GM18517 (cell line): ENCODE results near the gene CACNB2.

Source experiments
- ATAC-seq: cut with Tn5 transposase; IDR thresholded peaks from one replicate; pipeline ENCODE4 v1.9.1; 2021; ENCODE audit warnings: mild to moderate bottlenecking, moderate library complexity; ENCODE audit not compliant: unreplicated experiment

The CACNB2 gene

GRCh38 chr10:18328941-18329340 lies 188.7 kb downstream of the CACNB2 start:
- no peak for ATAC-seq

- ATAC-seq: no peak
Measured at GRCh38 chr10:18332048-18332447, 191.8 kb downstream of the CACNB2 start.

- no peak for ATAC-seq
Measured at GRCh38 chr10:18332484-18332883, 192.3 kb downstream of the CACNB2 start.

DNA sequence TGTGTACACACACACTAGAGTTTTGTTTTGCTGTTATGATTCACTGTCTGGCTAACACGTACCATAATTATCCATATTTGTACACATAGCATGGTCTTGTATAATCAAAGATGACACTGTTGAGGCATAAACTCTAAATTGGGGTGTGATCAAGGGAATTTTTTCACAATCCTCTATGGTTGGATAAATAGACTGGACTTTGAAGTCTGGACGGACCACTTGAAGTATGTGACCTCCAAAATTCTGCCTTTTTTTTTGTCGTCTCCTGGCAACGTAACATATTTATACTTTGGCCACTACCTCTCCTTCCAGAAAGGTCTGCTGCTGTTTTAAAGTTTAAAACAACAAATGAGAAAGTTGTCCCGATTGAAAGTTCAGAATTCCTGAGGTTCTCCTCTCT lies 193.4 kb downstream of the CACNB2 start:
- no peak for ATAC-seq

GRCh38 chr10:18334116-18334867 lies 194.1 kb downstream of the CACNB2 start:
- no peak for ATAC-seq

DNA sequence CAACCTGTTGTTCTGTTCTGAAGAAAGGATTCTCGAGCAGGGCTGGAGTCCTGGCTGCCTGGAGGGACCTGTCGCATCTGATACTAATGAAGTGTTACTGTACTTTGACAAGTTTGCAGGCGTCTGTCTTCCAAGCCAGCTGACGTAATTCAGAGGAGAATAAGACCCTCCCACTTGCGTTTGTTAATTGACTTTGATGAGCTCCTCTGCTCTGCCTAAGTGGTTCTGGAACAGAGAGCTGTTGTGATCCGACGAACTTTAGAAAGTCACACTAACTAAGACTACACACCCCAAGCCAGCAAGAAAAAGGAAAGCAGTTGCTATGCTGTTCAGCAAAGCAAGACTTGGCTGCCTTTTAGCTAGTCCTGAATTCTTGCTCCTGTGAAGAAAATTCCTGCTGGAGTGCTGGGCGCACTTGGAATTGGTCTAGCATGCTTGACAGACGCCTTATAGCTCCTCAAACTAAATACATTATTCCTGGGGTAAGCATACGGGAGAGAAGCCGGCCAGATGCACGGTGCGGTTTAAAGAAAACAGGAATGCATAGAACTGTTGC lies 200.3 kb downstream of the CACNB2 start:
- ATAC-seq: no peak

- no peak for ATAC-seq
Measured at GRCh38 chr10:18341055-18341454, 200.8 kb downstream of the CACNB2 start.

- no peak for ATAC-seq
Measured at GRCh38 chr10:18343573-18343972, 203.3 kb downstream of the CACNB2 start.

DNA sequence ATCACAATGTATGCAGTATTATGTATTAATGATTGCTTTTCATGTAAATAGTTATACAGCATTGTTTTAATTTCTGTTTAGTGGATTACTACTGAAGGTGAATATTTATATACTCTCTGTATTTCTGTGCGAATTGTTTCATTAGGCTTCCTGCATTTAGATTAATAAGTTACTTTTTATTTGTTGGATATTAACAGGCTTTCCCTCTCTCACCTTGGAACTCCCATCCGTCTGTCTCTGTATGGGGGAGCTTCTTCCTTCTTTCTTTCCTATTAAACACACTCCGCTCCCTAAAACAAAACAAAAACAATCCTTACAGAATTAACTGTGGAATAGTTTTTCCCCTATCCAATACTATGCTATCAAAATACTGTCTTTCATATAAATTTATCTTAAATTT lies 205.1 kb downstream of the CACNB2 start:
- ATAC-seq: no peak

- no peak for ATAC-seq
Measured at GRCh38 chr10:18350340-18350739, 210.1 kb downstream of the CACNB2 start.

GRCh38 chr10:18351421-18351820 lies 211.2 kb downstream of the CACNB2 start:
- no peak for ATAC-seq

- ATAC-seq: no peak
Measured at GRCh38 chr10:18352175-18352574, 212.0 kb downstream of the CACNB2 start.

DNA sequence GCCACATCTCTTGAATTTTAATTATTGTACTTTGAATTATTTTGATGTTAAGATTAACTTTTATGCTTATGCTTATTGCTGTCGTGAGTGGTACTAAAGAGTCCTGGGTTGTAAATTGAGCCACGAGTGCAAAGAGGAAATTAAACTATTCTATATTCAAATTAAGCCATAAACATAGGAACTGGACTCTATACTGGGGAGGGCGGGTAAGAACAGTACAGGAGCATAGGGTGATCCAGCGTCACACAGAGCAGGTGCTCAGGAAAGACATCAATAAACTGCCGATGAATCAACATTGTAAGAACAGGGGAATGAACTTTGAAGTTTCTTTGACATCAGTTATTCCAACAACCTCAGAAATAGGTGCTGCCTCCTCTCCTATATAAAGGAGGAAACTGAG lies 219.6 kb downstream of the CACNB2 start:
- no peak for ATAC-seq

GRCh38 chr10:18362892-18363291 lies 222.7 kb downstream of the CACNB2 start:
- ATAC-seq: no peak

GRCh38 chr10:18364987-18365775 lies 225.0 kb downstream of the CACNB2 start:
- ATAC-seq: peak; percentile 57

DNA sequence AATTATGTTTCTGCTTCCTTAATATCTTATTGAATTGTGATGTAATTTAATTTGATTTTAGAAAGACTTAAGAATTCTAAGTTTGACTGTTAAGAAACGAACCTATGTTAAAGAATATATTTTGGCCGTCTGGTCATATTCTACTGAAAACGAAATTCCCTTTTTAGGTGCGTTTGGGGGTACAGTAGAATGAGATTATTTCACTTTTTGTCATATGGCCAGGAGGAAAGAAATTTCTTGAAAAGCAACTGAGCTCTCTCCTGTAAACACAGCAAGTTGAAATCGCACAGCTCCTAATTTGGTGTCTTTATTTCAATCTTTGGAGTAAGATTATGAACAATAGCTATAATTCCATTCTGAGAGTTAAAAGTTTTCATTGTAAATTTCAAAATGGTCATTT lies 227.6 kb downstream of the CACNB2 start:
- no peak for ATAC-seq

- ATAC-seq: no peak
Measured at GRCh38 chr10:18368273-18368672, 228.0 kb downstream of the CACNB2 start.

DNA sequence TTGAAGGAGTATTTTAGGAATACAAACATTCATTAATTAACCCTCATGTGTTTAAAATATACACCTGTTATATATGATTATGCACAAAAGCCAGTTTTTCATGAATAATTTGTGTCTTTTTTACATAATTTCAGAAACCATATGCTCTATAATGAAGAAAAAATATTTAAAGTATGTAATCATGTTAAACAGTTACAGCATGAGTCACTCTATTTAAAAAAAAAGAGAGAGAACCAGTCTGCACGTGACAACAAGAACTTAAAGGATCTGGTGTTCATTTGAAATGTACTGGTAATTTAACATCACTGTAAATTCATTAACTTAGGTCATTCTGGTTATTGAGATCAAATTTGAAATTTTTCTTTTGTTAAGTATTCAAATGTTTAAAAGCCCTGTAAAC lies 228.5 kb downstream of the CACNB2 start:
- ATAC-seq: no peak

DNA sequence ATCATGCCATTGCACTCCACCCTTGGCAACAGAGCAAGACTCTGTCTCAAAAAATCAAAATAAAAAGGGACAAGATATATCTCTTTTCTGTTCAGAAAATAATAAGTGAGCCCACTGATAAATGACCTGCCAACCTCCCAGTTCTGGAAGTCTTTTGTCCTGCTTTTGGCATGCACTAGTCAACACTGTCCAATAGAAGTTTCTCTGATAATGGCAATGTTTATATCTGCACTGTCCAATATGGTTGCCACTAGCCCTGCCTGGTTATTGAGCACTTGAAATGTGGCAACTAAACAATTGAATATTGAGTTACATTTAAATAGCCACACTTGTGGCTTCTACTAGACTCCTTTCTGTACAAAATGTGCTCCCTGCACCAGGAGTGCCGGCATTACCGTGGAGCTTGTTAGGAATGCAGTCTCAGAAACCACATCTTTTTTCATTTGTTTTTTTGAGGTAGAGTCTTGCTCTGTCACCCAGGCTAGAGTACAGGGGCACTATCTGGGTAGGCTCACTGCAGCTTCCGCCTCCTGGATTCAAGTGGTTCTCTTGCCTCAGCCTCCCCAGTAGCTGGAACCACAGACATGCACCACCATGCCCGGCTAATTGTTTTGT lies 229.7 kb downstream of the CACNB2 start:
- ATAC-seq: no peak

DNA sequence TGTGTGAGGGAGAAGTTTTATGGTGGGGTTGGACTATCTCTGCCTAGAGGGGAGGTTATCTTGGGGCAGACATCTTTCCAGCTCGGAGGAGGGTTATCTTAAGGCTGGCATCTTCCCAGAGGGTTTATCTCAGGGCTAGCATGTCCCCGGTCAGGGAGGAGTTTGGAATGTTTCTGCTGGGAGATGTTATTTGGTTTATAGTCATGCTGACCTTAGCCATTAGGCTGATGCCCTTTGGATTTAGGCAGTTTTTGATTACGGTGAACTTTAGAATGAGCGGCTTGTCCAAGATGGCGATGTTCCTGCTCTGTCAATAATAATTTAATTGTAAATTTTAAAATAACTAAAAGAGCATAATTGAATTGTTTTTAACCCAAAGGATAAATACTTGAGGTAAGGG lies 236.4 kb downstream of the CACNB2 start:
- ATAC-seq: no peak

GRCh38 chr10:18377898-18378297 lies 237.7 kb downstream of the CACNB2 start:
- no peak for ATAC-seq

DNA sequence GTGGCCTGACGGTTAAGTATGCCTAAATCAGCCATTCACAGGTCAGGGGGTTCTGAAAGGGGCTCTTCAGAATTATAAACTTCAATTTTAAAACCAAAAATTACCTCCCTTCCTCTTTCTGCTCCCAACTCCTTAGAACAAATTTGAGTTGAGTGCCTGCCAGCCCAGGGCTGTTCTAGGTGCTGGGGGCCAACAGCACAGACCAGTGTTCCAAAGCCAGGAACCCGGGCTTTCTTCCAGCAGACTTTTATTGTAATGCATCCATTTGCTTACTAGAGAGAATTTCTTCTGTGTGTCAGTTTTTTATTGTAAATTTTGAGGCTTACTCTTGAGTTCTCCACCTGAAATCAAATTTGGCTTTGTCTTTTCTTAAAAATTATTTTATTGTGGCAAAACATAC lies 238.5 kb downstream of the CACNB2 start:
- no peak for ATAC-seq
